Measurements from ENCODE around the gene ZBTB7A. TPM values are rescaled to one million over a fixed set of nuclear protein-coding genes. Genes with fewer than 3 reads are reported as not detected.

The ZBTB7A gene
- total RNA-seq, 1 donor from 2014 or later: 15.3 TPM

DNA sequence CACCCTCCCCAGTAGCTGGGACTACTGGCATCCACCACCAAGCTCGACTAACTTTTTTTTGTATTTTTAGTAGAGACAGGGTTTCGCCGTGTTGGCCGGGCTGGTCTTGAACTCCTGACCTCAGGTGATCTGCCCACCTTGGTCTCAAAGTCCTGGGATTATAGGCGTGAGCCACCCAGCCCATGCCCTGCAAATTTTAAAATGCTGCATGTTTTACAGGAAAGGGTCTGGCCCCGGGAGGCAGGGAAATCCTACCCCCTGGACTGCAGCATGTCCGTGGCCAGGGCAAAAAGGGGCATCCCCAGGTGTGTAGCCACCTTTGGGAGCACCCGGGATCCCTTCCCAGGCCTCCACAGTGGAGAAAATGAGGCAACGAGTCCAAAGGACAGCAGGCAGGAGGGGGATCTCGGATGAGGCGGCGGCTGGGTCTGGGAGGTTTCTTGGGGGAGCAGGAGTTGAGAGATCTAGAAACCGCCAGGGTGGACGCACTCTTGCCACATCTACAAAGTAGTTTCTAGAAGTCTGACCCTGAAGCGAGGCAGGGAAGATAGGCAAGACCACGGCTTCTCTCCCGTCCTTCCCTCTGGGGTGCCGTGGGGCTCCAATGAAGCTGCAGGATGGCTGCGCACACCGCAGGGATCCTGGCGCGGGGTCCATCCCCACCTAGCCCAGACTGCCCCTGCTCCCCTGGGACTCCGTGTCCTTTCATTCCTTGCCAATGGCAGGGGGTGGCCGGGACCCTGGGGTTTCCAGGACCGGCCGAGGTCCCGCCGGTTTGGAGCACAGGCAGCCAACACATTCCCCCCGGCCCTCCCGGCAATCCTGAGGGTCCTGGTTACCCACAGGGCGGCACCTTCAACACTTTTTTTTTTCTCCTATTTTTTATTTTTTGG, 21.3 kb upstream of the ZBTB7A start:
- peaks cover 6% of the 10 kb centered on the region for H3K36me3 ChIP-seq (ENCODE audit: control insufficient read depth, insufficient read depth, low read length)
- no peak overlapping the region for H3K4me3 ChIP-seq (ENCODE audit: low read depth, low read length)
- H3K27me3 ChIP-seq (ENCODE audit: control insufficient read depth, insufficient read depth, low read length): no peaks in the 10 kb centered on the region
- DNase-seq (ENCODE audit: low read depth) (no peak), FAIRE-seq (no peak)
- TF ChIP-seq CTCF (IDR thresholded peaks at IDR 0.05; ENCODE audit: insufficient read depth, low read length, severe bottlenecking): no peak

DNA sequence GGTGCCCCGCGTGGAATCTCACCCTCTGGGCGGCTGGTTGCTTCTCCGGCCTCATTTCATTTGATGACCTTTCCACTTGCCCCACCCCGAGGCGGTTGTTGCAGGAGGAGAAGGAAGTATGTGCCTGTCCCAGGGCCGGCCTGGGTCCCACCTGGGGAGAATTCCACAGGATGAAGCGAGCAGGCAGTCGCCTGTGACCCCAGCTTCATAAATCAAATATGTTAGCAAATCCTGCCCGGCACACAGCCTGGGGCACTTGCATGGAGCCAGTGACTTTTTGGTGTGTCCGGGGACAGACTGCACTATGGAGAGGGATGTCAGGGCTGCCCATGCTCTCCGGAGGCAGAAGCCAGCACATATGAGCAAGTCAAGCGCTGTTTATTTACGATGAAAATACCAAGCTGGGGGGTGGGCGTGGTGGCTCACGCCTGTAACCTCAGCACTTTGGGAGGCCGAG, 19.7 kb upstream of the ZBTB7A start:
- no peak for TF ChIP-seq CTCF (IDR thresholded peaks at IDR 0.05; ENCODE audit: insufficient read depth, low read length, severe bottlenecking)
- no peaks in the 10 kb centered on the region for H3K27me3 ChIP-seq (ENCODE audit: control insufficient read depth, insufficient read depth, low read length)
- FAIRE-seq (no peak), DNase-seq (ENCODE audit: low read depth) (no peak)
- H3K4me3 ChIP-seq (ENCODE audit: low read depth, low read length): no peak overlapping the region
- H3K36me3 ChIP-seq (ENCODE audit: control insufficient read depth, insufficient read depth, low read length): peaks cover 4% of the 10 kb centered on the region

DNA sequence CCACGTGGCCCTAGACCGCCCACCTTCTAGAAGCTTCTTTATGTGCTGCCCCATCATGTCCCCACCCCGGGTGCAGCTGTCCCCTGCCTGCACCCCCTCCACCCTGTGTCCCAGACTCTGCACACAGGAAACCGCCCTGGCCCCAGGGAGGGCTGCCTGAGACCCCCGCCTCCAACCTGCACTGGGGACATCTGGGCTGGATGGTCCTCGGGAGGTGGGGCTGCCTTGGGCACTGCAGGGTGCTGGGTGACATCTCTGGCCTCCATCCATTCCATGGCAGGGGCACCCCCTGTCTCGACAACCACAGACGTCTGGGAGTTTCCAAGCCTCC, 17.8 kb upstream of the ZBTB7A start:
- H3K36me3 ChIP-seq (ENCODE audit: control insufficient read depth, insufficient read depth, low read length): peaks cover under 1% of the 10 kb centered on the region
- H3K4me3 ChIP-seq (ENCODE audit: low read depth, low read length): no peak overlapping the region
- H3K27me3 ChIP-seq (ENCODE audit: control insufficient read depth, insufficient read depth, low read length): no peaks in the 10 kb centered on the region
- TF ChIP-seq CTCF (IDR thresholded peaks at IDR 0.05; ENCODE audit: insufficient read depth, low read length, severe bottlenecking): no peak
- FAIRE-seq (no peak), DNase-seq (ENCODE audit: low read depth) (no peak)

- FAIRE-seq: no peak
- no peak for DNase-seq (ENCODE audit: low read depth)
- no peak for TF ChIP-seq CTCF (IDR thresholded peaks at IDR 0.05; ENCODE audit: insufficient read depth, low read length, severe bottlenecking)
- H3K27me3 ChIP-seq (ENCODE audit: control insufficient read depth, insufficient read depth, low read length): no peaks in the 10 kb centered on the region
- no peak overlapping the region for H3K4me3 ChIP-seq (ENCODE audit: low read depth, low read length)
- H3K36me3 ChIP-seq (ENCODE audit: control insufficient read depth, insufficient read depth, low read length): no peaks in the 10 kb centered on the region
These were observed 17.2 kb upstream of the ZBTB7A start for GRCh38 chr19:4083677-4084546.

DNA sequence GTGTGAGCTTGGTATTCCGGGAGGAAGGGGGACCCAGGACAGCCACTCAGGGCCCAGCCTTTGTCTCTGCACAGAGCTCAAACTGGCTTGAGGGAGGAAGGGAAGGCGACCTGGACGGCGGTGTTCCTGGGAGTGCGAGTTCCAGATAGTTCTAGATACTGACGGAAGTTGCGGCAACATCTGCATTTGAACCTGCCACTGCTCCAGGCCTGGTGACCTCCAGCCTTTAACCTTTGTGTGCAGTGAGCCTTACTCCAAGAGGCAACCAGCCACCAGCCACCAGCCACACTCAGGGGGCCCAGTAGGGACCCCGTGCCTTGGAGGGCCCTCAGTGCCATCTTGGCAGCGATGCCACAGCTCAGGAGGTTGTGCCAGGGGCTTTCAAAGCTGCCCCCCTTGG, 15.5 kb upstream of the ZBTB7A start:
- FAIRE-seq: no peak
- no peak for TF ChIP-seq CTCF (IDR thresholded peaks at IDR 0.05; ENCODE audit: insufficient read depth, low read length, severe bottlenecking)
- no peak for DNase-seq (ENCODE audit: low read depth)
- H3K36me3 ChIP-seq (ENCODE audit: control insufficient read depth, insufficient read depth, low read length): no peaks in the 10 kb centered on the region
- no peaks in the 10 kb centered on the region for H3K27me3 ChIP-seq (ENCODE audit: control insufficient read depth, insufficient read depth, low read length)
- H3K4me3 ChIP-seq (ENCODE audit: low read depth, low read length): no peak overlapping the region

All from bronchial epithelial cell (primary cell).